Endodermal cell (in vitro differentiated cells): ENCODE results near the gene PARP12. TPM values are rescaled to one million over a fixed set of nuclear protein-coding genes. Genes with fewer than 3 reads are reported as not detected.

Experiments
- DNase-seq: peaks from one replicate; pipeline ENCODE4 v3.0.0-alpha.2; 2017
- H3K27ac ChIP-seq: 2 replicates; pipeline ENCODE4 v1.5.1; 2013; ENCODE audit warnings: mild to moderate bottlenecking, low read depth, low read length, moderate library complexity
- H3K27me3 ChIP-seq: 2 replicates; pipeline ENCODE4 v1.6.1; 2013; ENCODE audit warnings: mild to moderate bottlenecking, low read length, moderate library complexity; ENCODE audit not compliant: insufficient read depth, control insufficient read depth, poor library complexity, severe bottlenecking
- H3K36me3 ChIP-seq: 2 replicates; pipeline ENCODE4 v1.7.0; 2013; ENCODE audit warnings: mild to moderate bottlenecking, low read length, moderate library complexity; ENCODE audit not compliant: control insufficient read depth, insufficient read depth
- H3K4me1 ChIP-seq: one replicate; pipeline ENCODE4 v1.7.0; 2013; ENCODE audit warnings: low read length; ENCODE audit not compliant: control insufficient read depth, insufficient read depth
- H3K4me3 ChIP-seq: 2 replicates; pipeline ENCODE4 v1.5.1; 2013; ENCODE audit warnings: mild to moderate bottlenecking, low read length, moderate library complexity
- H3K9ac ChIP-seq: 2 replicates; pipeline ENCODE4 v1.6.1; 2013; ENCODE audit warnings: mild to moderate bottlenecking, low read length, moderate library complexity; ENCODE audit not compliant: poor library complexity, severe bottlenecking; ENCODE audit errors: extremely low read depth
- H3K9me3 ChIP-seq: 2 replicates; pipeline ENCODE4 v1.6.1; 2013; ENCODE audit warnings: mild to moderate bottlenecking, low read length, moderate library complexity; ENCODE audit not compliant: control insufficient read depth
- H3K27ac Mint-ChIP-seq: 2 replicates; pipeline ENCODE4 v1.8.0; 2020; ENCODE audit warnings: mixed read lengths
- H3K27me3 Mint-ChIP-seq: 2 replicates; pipeline ENCODE4 v1.8.0; 2021; ENCODE audit warnings: mild to moderate bottlenecking, mixed read lengths; ENCODE audit not compliant: insufficient read depth
- H3K36me3 Mint-ChIP-seq: 2 replicates; pipeline ENCODE4 v1.8.0; 2020; ENCODE audit warnings: low read depth, mixed read lengths
- H3K4me1 Mint-ChIP-seq: 2 replicates; pipeline ENCODE4 v1.8.0; 2020; ENCODE audit warnings: mixed read lengths
- H3K4me3 Mint-ChIP-seq: 2 replicates; pipeline ENCODE4 v1.8.0; 2020; ENCODE audit warnings: mild to moderate bottlenecking, moderate library complexity, mixed read lengths
- H3K9me3 Mint-ChIP-seq: 2 replicates; pipeline ENCODE4 v1.8.0; 2020; ENCODE audit warnings: mild to moderate bottlenecking, mixed read lengths
- CTCF ChIP-seq: fragments of 200-600 bp; sonication (generic); conservative IDR thresholded peaks from 2 replicates; pipeline ENCODE4 v1.5.0; 2021; ENCODE audit warnings: antibody characterized with exemption, mild to moderate bottlenecking
- WGBS, 2 experiments: methylation state at CpG; one replicate each; pipeline versions ENCODE4 v1.1.5 to v1.1.7; 2013; ENCODE audit warnings: missing lambda C conversion rate in 2 of 2, mixed read lengths in 1 of 2; ENCODE audit not compliant: insufficient coverage in 1 of 2, insufficient read length in 1 of 2; 5-methylcytosine and 5-hydroxymethylcytosine counted together
- total RNA-seq, 2 donors: library from RNA; stranded (reverse); fragmentation: NEBNext Ultra II Directional in 1 of 2; extraction: Animal tissue kit (Norgen Biotek cat#: 25700) in 1 of 2; gene quantifications; 2 replicates in 1 of 2; 3 replicates in 1 of 2; pipeline ENCODE4 v1.2.1, GENCODE V29; 2021

PARP12 gene
- total RNA-seq, 2 donors from 2014 or later, result 9.4 to 10.4 TPM

GRCh38 chr7:140068033-140068432 lies 5.3 kb upstream of the PARP12 start:
- H3K27ac ChIP-seq, result no peak overlapping the region
- H3K4me3 Mint-ChIP-seq, result no peak overlapping the region
- H3K36me3 Mint-ChIP-seq, result no peaks in the 10 kb centered on the region
- no peak for DNase-seq
- H3K4me1 ChIP-seq, result no peaks in the 10 kb centered on the region
- no peak for TF ChIP-seq CTCF
- H3K27ac Mint-ChIP-seq, result no peak overlapping the region
- H3K4me1 Mint-ChIP-seq, result no peaks in the 10 kb centered on the region
- H3K36me3 ChIP-seq, result no peaks in the 10 kb centered on the region
- H3K27me3 ChIP-seq, result peaks cover 10% of the 10 kb centered on the region
- H3K9me3 Mint-ChIP-seq, result peaks cover 15% of the 10 kb centered on the region
- peaks cover 18% of the 10 kb centered on the region for H3K27me3 Mint-ChIP-seq
- no peak overlapping the region for H3K4me3 ChIP-seq
- no CpG with 5 or more reads among the region's 2 CpGs for WGBS, 2 experiments
- H3K9me3 ChIP-seq, result peaks cover 20% of the 10 kb centered on the region
- no peak overlapping the region for H3K9ac ChIP-seq

- Mint-ChIP-seq H3K4me3 (no peak overlapping the region), H3K4me1 (no peaks in the 10 kb centered on the region), H3K27me3 (peaks cover 22% of the 10 kb centered on the region), H3K9me3 (peaks cover 15% of the 10 kb centered on the region), H3K36me3 (no peaks in the 10 kb centered on the region), H3K27ac (no peak overlapping the region)
- Histone ChIP-seq H3K9ac (no peak overlapping the region), H3K27ac (no peak overlapping the region), H3K9me3 (peaks cover 20% of the 10 kb centered on the region), H3K36me3 (no peaks in the 10 kb centered on the region), H3K4me3 (no peak overlapping the region), H3K27me3 (peaks cover 17% of the 10 kb centered on the region), H3K4me1 (no peaks in the 10 kb centered on the region)
- 92 to 100% methylated on average over 2 of the region's 2 CpGs for WGBS, 2 experiments
- DNase-seq, result no peak
- TF ChIP-seq CTCF, result no peak
Measured at GRCh38 chr7:140067052-140067451, 4.3 kb upstream of the PARP12 start.

GRCh38 chr7:140062118-140062527 lies 628 bp downstream of the PARP12 start:
- Histone ChIP-seq H3K27ac (no peak overlapping the region), H3K27me3 (peaks cover 27% of the 10 kb centered on the region), H3K36me3 (no peaks in the 10 kb centered on the region), H3K4me1 (no peaks in the 10 kb centered on the region), H3K9me3 (peaks cover 10% of the 10 kb centered on the region), H3K9ac (no peak overlapping the region), H3K4me3 (peak overlapping the region; percentile 70)
- peak; percentile 74 for DNase-seq
- no peak for TF ChIP-seq CTCF
- H3K36me3 Mint-ChIP-seq, result no peaks in the 10 kb centered on the region
- peak overlapping the region; percentile 62 for H3K4me3 Mint-ChIP-seq
- no peak overlapping the region for H3K27ac Mint-ChIP-seq
- H3K9me3 Mint-ChIP-seq, result peaks cover 9% of the 10 kb centered on the region
- WGBS, 2 experiments, result 34 to 49% methylated on average over 17 to 32 of the region's 32 CpGs
- peaks cover 38% of the 10 kb centered on the region for H3K27me3 Mint-ChIP-seq
- H3K4me1 Mint-ChIP-seq, result no peaks in the 10 kb centered on the region
